Activated CD8-positive, alpha-beta memory T cell treated with anti-CD3 and anti-CD28 coated beads for 36 hours (primary cell): ENCODE measurements around the gene LFNG. TPM values are rescaled to one million over a fixed set of nuclear protein-coding genes. Genes with fewer than 3 reads are reported as not detected.

Experiments used
- CTCF ChIA-PET: fragments of 350-600 bp; sonication (Branson Sonifier 250); formaldehyde crosslinking; loops from one replicate; lab custom pipeline; 2021; ENCODE audit warnings: antibody characterized with exemption; lab: Charles Lee
- POLR2A ChIA-PET: fragments of 350-600 bp; sonication (Branson Sonifier 250); formaldehyde crosslinking; loops from one replicate; lab custom pipeline; 2021; ENCODE audit warnings: antibody characterized with exemption; lab: Charles Lee
- total RNA-seq, 2 experiments: library from RNA; stranded (reverse); gene quantifications; one replicate each; pipeline ENCODE4 v1.2.3, GENCODE V29; 2021

The LFNG gene
- total RNA-seq, 2 experiments from 2014 or later, result 22.4 to 24.2 TPM

DNA sequence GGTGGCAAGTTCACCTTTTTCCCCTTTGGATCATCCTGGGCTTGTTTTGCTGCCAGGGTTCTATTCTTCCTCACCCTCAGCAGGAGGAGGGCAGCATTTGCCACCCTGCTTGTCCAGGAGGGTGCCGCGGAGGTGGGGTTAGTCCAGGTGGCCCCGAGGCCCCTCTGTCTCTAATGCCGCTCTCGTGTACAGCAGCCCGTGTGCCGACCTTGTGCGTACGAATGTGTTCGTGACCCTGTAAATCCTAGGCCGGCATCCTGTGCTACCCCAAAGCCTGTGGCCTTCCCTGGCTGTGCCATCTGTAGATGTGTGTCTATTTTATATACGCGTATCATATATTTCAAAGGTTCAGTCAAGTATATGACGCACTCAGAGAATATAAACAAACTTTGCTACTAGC, 49.8 kb downstream of the LFNG start:
- ChIA-PET CTCF (no interaction called here), POLR2A (no interaction called here)

- ChIA-PET POLR2A (no interaction called here), CTCF (no interaction called here)
Measured at GRCh38 chr7:2570021-2570420, 50.4 kb downstream of the LFNG start.

GRCh38 chr7:2571409-2571808, 51.8 kb downstream of the LFNG start:
- POLR2A ChIA-PET, result no interaction called here
- CTCF ChIA-PET, result interaction anchor here (1.3 kb wide), 1 partner anchor 120 kb away, joined by 4 read pairs; no protein-coding TSS in a partner anchor

DNA sequence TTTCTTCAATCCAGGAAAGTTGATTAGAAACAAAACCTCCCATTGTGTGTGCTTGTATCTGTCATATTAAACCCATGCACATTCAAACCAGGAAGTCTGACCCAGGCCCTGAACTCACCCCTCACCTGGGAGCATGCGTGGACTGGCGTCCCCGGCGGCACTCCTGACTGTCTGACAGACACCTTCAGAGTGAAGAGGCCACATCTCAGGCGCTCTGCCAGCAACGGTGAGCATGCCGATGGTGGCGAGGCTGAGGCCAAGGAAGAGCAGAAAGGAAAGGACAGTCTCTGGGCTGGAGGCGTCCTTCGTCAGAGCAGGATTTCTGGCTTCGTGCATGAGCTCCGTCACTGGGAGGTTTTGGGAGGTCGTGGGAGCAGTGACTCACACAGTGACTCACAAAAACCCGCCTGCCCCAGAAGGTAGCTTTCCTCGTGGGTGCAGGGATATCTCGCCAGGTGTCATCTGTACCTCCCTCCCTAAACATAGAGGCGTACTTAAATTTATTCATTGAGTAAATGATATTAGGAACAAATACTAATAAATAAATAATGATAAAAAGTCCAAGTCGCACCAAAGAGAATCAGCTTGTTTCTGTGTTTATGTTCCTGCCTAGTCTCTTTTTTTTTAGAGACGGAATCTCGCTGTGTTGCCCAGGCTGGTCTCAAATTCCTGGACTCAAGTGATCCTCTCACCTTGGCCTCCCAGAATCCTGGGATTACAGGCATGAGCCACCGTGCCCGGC, 52.7 kb downstream of the LFNG start:
- ChIA-PET CTCF (interaction anchor here (1.3 kb wide), 1 partner anchor 121 kb away, joined by 4 read pairs; no protein-coding TSS in a partner anchor), POLR2A (no interaction called here)

- POLR2A ChIA-PET, result no interaction called here
Measured at GRCh38 chr7:2573761-2574160, 54.2 kb downstream of the LFNG start.

GRCh38 chr7:2575046-2575732, 55.6 kb downstream of the LFNG start:
- POLR2A ChIA-PET, result no interaction called here
- CTCF ChIA-PET, result interaction anchor here (1.5 kb wide), 1 partner anchor 9 kb away, joined by 5 read pairs; no protein-coding TSS in a partner anchor

More at GRCh38 chr7:2573761-2574160, 54.2 kb downstream of the LFNG start:
- CTCF ChIA-PET, result interaction anchor here (1.0 to 1.5 kb wide), 2 partner anchors 11 to 105 kb away, joined by 4 to 5 read pairs; no protein-coding TSS in a partner anchor

DNA sequence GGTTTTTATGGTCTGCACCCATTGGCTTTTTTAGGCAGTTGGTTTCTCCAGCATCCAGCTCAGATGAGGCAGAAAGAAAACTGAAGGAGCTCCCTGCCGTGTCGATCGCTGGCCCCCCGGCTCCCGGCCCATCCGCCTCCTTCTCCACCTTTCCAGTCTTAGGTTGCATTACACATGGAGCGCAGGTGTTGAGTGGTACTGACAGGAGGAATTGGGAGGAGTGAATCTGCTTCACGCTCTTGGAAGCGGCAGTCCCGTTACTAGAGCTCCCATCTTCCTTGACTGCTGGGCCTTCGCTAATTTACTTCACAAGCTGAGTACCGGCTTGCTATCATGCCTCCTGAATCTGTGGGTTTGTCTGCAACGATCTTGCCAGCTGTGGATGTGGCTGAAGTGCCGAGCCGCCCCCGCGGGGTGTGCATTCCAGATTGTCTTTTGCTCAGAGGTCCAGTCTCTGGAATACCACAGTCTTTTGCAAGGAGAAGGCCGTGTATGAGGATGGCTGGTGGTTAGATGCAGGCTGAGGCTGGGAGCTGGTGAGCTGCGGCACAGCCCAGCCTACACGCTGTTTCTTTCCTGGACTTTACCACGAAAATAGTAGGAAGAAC, 56.3 kb downstream of the LFNG start:
- POLR2A ChIA-PET, result no interaction called here
- CTCF ChIA-PET, result no interaction called here

- ChIA-PET CTCF (no interaction called here), POLR2A (no interaction called here)
Measured at GRCh38 chr7:2576742-2577491, 57.3 kb downstream of the LFNG start.

Other genes with a start within 250 kb of the LFNG start
- 10 to 100 TPM; 47.6 to 49.6 TPM for gene SNX8, start 205.3 kb upstream of the LFNG start, total RNA-seq
- gene EIF3B, start 164.9 kb upstream of the LFNG start, total RNA-seq, result 100 to 1,000 TPM; 297 to 298 TPM
- 1 to 10 TPM; 5.7 to 6.3 TPM for gene CHST12, start 116.2 kb upstream of the LFNG start, total RNA-seq
- not detected for gene GRIFIN, start 43.4 kb upstream of the LFNG start, total RNA-seq
- 10 to 100 TPM; 37.3 to 39.1 TPM for gene BRAT1, start 35.8 kb downstream of the LFNG start, total RNA-seq
- gene IQCE, start 39.2 kb downstream of the LFNG start, total RNA-seq, result 10 to 100 TPM; 10.3 to 11.2 TPM
- 10 to 100 TPM; 22.9 to 24.3 TPM for gene TTYH3, start 112.2 kb downstream of the LFNG start, total RNA-seq
- not detected for gene AMZ1, start 168.4 kb downstream of the LFNG start, total RNA-seq